SK-N-SH (cell line): ENCODE data around the gene DIPK2B. TPM values are rescaled to one million over a fixed set of nuclear protein-coding genes. Genes with fewer than 3 reads are reported as not detected.

Source experiments
- CTCF ChIA-PET: fragments of 300-600, 350-600 bp; formaldehyde crosslinking; extraction: SDS; loops from one replicate; lab custom pipeline; 2021; lab: Yijun Ruan, JAX
- POLR2A ChIA-PET: fragments of 350-600 bp; sonication (Branson Sonifier 250); formaldehyde crosslinking; extraction: SDS; loops from one replicate; lab custom pipeline; 2020; ENCODE audit warnings: antibody characterized with exemption, inconsistent platforms; lab: Yijun Ruan, JAX
- DNase-seq: peaks from one replicate; pipeline ENCODE4 v3.0.0; 2012
- H2AFZ ChIP-seq: fragments of 200-600 bp; sonication (generic); 2 replicates; pipeline ENCODE4 v1.8.1; 2016; ENCODE audit warnings: antibody characterized with exemption, mild to moderate bottlenecking, low read depth
- H3F3A ChIP-seq: fragments of 200-600 bp; sonication (generic); replicated peaks from 2 replicates; pipeline ENCODE3; 2016; ENCODE audit warnings: antibody characterized with exemption, mild to moderate bottlenecking; ENCODE audit not compliant: insufficient read depth
- H3K27ac ChIP-seq, 2 experiments: fragments of 200-500 bp in 1 of 2; fragments of 200-600 bp in 1 of 2; sonication (Bioruptor generic) in 1 of 2; sonication (generic), shearing (Covaris generic) in 1 of 2; 2 replicates each; pipeline versions ENCODE4 v1.5.1 to v1.6.1; 2014 to 2016; ENCODE audit warnings: low read depth in 2 of 2, inconsistent platforms in 1 of 2, low read length in 1 of 2, mild to moderate bottlenecking in 1 of 2, mixed read lengths in 1 of 2
- H3K27me3 ChIP-seq: fragments of 200-600 bp; sonication (generic), shearing (Covaris generic); 2 replicates; pipeline ENCODE4 v1.6.1; 2016; ENCODE audit warnings: mixed run types; ENCODE audit not compliant: insufficient read depth
- H3K36me3 ChIP-seq, 2 experiments: fragments of 200-500 bp in 1 of 2; fragments of 200-600 bp in 1 of 2; sonication (Bioruptor generic) in 1 of 2; sonication (generic) in 1 of 2; replicated peaks in 1 of 2; 2 replicates each; pipeline versions ENCODE3 to v1.5.1; 2014 to 2016; ENCODE audit warnings: low read length in 1 of 2, mild to moderate bottlenecking in 1 of 2; ENCODE audit not compliant: insufficient read depth in 2 of 2, control insufficient read depth in 1 of 2
- H3K4me1 ChIP-seq, 2 experiments: fragments of 200-500 bp in 1 of 2; fragments of 200-600 bp in 1 of 2; sonication (Bioruptor generic) in 1 of 2; sonication (generic), shearing (Covaris generic) in 1 of 2; 2 replicates each; pipeline versions ENCODE4 v1.5.1 to v1.6.1; 2014 to 2016; ENCODE audit warnings: low read depth in 1 of 2, low read length in 1 of 2, mixed run types in 1 of 2; ENCODE audit not compliant: insufficient read depth in 2 of 2, control insufficient read depth in 1 of 2
- H3K4me2 ChIP-seq: fragments of 200-600 bp; sonication (generic), shearing (Covaris generic); 2 replicates; pipeline ENCODE4 v1.6.1; 2017; ENCODE audit warnings: mixed run types
- H3K4me3 ChIP-seq, 2 experiments: fragments of 200-500 bp in 1 of 2; fragments of 200-600 bp in 1 of 2; sonication (Bioruptor generic) in 1 of 2; sonication (generic), shearing (Covaris generic) in 1 of 2; 2 replicates each; pipeline versions ENCODE4 v1.5.1 to v1.8.1; 2014 to 2016; ENCODE audit warnings: low read depth in 2 of 2, inconsistent platforms in 1 of 2, low read length in 1 of 2, mild to moderate bottlenecking in 1 of 2, mixed read lengths in 1 of 2, moderate library complexity in 1 of 2
- H3K79me2 ChIP-seq: fragments of 200-600 bp; sonication (generic); 2 replicates; pipeline ENCODE4 v1.8.1; 2017; ENCODE audit warnings: mild to moderate bottlenecking; ENCODE audit not compliant: insufficient read depth
- H3K9ac ChIP-seq: fragments of 200-600 bp; sonication (generic); 2 replicates; pipeline ENCODE4 v1.6.1; 2017; ENCODE audit warnings: mixed run types
- H3K9me2 ChIP-seq: fragments of 200-600 bp; sonication (generic); 2 replicates; pipeline ENCODE4 v1.6.1; 2017; ENCODE audit warnings: mixed run types
- H3K9me3 ChIP-seq: fragments of 200-600 bp; sonication (generic); 2 replicates; pipeline ENCODE4 v1.6.1; 2017; ENCODE audit warnings: mixed run types, mild to moderate bottlenecking, moderate library complexity
- H4K20me1 ChIP-seq: fragments of 200-600 bp; sonication (generic); 2 replicates; pipeline ENCODE4 v1.6.1; 2017; ENCODE audit warnings: mild to moderate bottlenecking, mixed run types; ENCODE audit not compliant: insufficient read depth
- CHD2 ChIP-seq: fragments of 150-350 bp; IDR thresholded peaks from 2 replicates; pipeline ENCODE4 v1.6.1; 2018; ENCODE audit warnings: low read length; ENCODE audit not compliant: partially characterized antibody
- EZH2phosphoT487 ChIP-seq: fragments of 200-600 bp; sonication (generic); IDR thresholded peaks from 2 replicates; pipeline ENCODE4 v1.6.1; 2017; ENCODE audit warnings: low read depth, mixed run types, mild to moderate bottlenecking, antibody characterized with exemption, moderate library complexity, borderline replicate concordance
- FOXM1 ChIP-seq: IDR thresholded peaks from 2 replicates; pipeline ENCODE4 v1.4.0; 2012; ENCODE audit warnings: low read depth, mild to moderate bottlenecking
- GABPA ChIP-seq: IDR thresholded peaks from 2 replicates; pipeline ENCODE4 v1.4.0; 2012; ENCODE audit warnings: low read depth, mild to moderate bottlenecking
- GATA2 ChIP-seq: sonication (generic); formaldehyde crosslinking; IDR thresholded peaks from 2 replicates; pipeline ENCODE4 v1.5.0; 2020; ENCODE audit warnings: mild to moderate bottlenecking, missing genetic modification reagents
- IRF3 ChIP-seq: fragments of 150-350 bp; IDR thresholded peaks from 2 replicates; pipeline ENCODE4 v1.6.1; 2016; ENCODE audit warnings: mild to moderate bottlenecking, low read depth, low read length
- NRF1 ChIP-seq: IDR thresholded peaks from 2 replicates; pipeline ENCODE4 v1.6.1; 2012; ENCODE audit warnings: low read depth, mild to moderate bottlenecking, low read length
- RAD21 ChIP-seq: IDR thresholded peaks from 2 replicates; pipeline ENCODE4 v1.6.1; 2012; ENCODE audit warnings: mild to moderate bottlenecking, low read length
- RCOR1 ChIP-seq: fragments of 150-350 bp; IDR thresholded peaks from 2 replicates; pipeline ENCODE4 v1.6.1; 2017; ENCODE audit warnings: antibody characterized with exemption, low read length
- YY1 ChIP-seq: IDR thresholded peaks from 2 replicates; pipeline ENCODE4 v1.4.0; 2012; ENCODE audit warnings: low read depth, mild to moderate bottlenecking
- WGBS: methylation state at CpG from one replicate; pipeline ENCODE4 v1.1.6; 2017; ENCODE audit warnings: low lambda C conversion rate; 5-methylcytosine and 5-hydroxymethylcytosine counted together
- polyA plus RNA-seq, 3 experiments: library from polyadenylated mRNA; depleted of rRNA; stranded (reverse); fragments of >200 nt; gene quantifications; 2 replicates each; pipeline ENCODE4 v1.2.3, GENCODE V29; 2012
- TF ChIP-seq, protein P1 (sequence below): fragments of 150-350 bp; IDR thresholded peaks from 2 replicates; pipeline ENCODE4 v1.6.1; 2017; ENCODE audit warnings: antibody characterized with exemption, low read length, low read depth, borderline replicate concordance
- TF ChIP-seq, protein P2 (sequence below): IDR thresholded peaks from 2 replicates; pipeline ENCODE4 v1.6.1; 2012; ENCODE audit warnings: mild to moderate bottlenecking, low read depth, low read length, moderate library complexity
- TF ChIP-seq, protein P3 (sequence below): IDR thresholded peaks from 2 replicates; pipeline ENCODE4; 2012

The DIPK2B gene, protein sequence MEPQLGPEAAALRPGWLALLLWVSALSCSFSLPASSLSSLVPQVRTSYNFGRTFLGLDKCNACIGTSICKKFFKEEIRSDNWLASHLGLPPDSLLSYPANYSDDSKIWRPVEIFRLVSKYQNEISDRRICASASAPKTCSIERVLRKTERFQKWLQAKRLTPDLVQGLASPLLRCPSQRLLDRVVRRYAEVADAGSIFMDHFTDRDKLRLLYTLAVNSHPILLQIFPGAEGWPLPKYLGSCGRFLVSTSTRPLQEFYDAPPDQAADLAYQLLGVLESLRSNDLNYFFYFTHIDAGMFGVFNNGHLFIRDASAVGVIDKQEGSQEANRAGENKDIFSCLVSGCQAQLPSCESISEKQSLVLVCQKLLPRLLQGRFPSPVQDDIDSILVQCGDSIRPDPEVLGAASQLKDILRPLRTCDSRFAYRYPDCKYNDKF
- polyA plus RNA-seq (2012; rRNA removed) = 0.02 TPM in 2 replicates
- 0.03 TPM in 2 replicates for polyA plus RNA-seq (2012; cell fraction: cytosol; rRNA removed)
- polyA plus RNA-seq (2012; cell fraction: nucleus; rRNA removed) = 0.02 TPM in 2 replicates

- Histone ChIP-seq H3K36me3 (no peaks in the 10 kb centered on the region), H3K9ac (no peak within 1 kb of the TSS), H3K9me3 (peaks cover under 1% of the 10 kb centered on the region; the same call in 1 of the 2 replicates), H3K79me2 (no peaks in the 10 kb centered on the region), H3K4me3 (no peak within 1 kb of the TSS), H3K27me3 (peaks cover 11% of the 10 kb centered on the region; the same call in 1 of the 2 replicates), H3F3A (peaks cover 6% of the 10 kb centered on the region), H3K9me2 (no peaks in the 10 kb centered on the region), H2AFZ (peak within 1 kb of the TSS; percentile 35; the same call in 1 of the 2 replicates), H3K27ac (no peak within 1 kb of the TSS), H3K4me1 (no peaks in the 10 kb centered on the region), H4K20me1 (no peaks in the 10 kb centered on the region), H3K4me2 (no peak within 1 kb of the TSS)
- POLR2A ChIA-PET = no interaction called here
- TF ChIP-seq, protein P1, sequence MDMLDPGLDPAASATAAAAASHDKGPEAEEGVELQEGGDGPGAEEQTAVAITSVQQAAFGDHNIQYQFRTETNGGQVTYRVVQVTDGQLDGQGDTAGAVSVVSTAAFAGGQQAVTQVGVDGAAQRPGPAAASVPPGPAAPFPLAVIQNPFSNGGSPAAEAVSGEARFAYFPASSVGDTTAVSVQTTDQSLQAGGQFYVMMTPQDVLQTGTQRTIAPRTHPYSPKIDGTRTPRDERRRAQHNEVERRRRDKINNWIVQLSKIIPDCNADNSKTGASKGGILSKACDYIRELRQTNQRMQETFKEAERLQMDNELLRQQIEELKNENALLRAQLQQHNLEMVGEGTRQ = no peak
- TF ChIP-seq, protein P2, sequence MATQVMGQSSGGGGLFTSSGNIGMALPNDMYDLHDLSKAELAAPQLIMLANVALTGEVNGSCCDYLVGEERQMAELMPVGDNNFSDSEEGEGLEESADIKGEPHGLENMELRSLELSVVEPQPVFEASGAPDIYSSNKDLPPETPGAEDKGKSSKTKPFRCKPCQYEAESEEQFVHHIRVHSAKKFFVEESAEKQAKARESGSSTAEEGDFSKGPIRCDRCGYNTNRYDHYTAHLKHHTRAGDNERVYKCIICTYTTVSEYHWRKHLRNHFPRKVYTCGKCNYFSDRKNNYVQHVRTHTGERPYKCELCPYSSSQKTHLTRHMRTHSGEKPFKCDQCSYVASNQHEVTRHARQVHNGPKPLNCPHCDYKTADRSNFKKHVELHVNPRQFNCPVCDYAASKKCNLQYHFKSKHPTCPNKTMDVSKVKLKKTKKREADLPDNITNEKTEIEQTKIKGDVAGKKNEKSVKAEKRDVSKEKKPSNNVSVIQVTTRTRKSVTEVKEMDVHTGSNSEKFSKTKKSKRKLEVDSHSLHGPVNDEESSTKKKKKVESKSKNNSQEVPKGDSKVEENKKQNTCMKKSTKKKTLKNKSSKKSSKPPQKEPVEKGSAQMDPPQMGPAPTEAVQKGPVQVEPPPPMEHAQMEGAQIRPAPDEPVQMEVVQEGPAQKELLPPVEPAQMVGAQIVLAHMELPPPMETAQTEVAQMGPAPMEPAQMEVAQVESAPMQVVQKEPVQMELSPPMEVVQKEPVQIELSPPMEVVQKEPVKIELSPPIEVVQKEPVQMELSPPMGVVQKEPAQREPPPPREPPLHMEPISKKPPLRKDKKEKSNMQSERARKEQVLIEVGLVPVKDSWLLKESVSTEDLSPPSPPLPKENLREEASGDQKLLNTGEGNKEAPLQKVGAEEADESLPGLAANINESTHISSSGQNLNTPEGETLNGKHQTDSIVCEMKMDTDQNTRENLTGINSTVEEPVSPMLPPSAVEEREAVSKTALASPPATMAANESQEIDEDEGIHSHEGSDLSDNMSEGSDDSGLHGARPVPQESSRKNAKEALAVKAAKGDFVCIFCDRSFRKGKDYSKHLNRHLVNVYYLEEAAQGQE = no peak
- TF ChIP-seq CHD2 = no peak
- TF ChIP-seq RCOR1 = no peak
- TF ChIP-seq IRF3 = no peak
- TF ChIP-seq NRF1 = no peak
- TF ChIP-seq GATA2 (CRISPR knock-in tag) = no peak
- TF ChIP-seq EZH2phosphoT487 = no peak
- no peak for TF ChIP-seq GABPA
- no peak for TF ChIP-seq FOXM1
- TF ChIP-seq YY1 = no peak
- TF ChIP-seq, protein P3, sequence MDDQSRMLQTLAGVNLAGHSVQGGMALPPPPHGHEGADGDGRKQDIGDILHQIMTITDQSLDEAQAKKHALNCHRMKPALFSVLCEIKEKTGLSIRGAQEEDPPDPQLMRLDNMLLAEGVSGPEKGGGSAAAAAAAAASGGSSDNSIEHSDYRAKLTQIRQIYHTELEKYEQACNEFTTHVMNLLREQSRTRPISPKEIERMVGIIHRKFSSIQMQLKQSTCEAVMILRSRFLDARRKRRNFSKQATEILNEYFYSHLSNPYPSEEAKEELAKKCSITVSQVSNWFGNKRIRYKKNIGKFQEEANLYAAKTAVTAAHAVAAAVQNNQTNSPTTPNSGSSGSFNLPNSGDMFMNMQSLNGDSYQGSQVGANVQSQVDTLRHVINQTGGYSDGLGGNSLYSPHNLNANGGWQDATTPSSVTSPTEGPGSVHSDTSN = no peak
- no peak for TF ChIP-seq RAD21
- DNase-seq = no peak
- WGBS = 13% methylated on average over 4 of the region's 9 CpGs
- CTCF ChIA-PET = interaction anchor here (0.8 to 4.6 kb wide), 2 partner anchors 11 to 14 kb away, joined by 4 to 22 read pairs; no protein-coding TSS in a partner anchor
Observed at GRCh38 chrX:45200741-45201234, at the start of gene DIPK2B. TSS of gene DIPK2B (minus strand) at chrX:45200876. CDS start at chrX:45200826, 50 bp downstream.
